ENCODE data around the gene COA8.

DNA sequence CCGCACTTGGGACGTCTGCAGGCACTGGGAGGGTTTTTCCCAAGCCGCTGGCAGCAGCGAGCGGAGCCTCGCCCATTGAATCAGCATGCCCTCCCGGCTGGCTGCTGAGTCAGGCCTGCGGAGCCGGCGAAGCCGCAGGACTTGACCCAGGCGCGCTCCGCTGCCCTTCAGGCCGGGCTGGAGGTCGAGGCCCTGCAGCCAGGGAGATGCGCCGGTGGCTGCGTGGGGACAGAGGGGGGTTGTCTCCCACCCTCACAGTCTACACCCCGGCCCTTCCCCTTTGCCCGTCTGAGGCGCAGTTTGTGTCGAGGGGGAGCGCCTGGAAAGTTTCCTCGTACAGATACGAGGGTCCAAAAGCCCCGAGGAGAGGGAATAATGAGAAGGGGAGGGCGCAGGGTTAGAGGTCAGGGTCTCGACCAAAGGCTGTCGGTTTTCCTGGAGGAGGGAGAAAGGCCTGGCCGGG, 65.5 kb downstream of the COA8 start:
- TF ChIP-seq REST (IDR thresholded peaks at IDR 0.05; ENCODE audit: low read depth, low read length), result no peak
- TF ChIP-seq CHD1 (IDR thresholded peaks at IDR 0.05; ENCODE audit: low read depth, low read length), result no peak
- no peak for TF ChIP-seq ATF7 (IDR thresholded peaks at IDR 0.05; ENCODE audit: low read depth)
- TF ChIP-seq CEBPB (IDR thresholded peaks at IDR 0.05; ENCODE audit: borderline replicate concordance in 1 of 2, low read depth in 2 of 2, low read length in 2 of 2), result no peak
- TF ChIP-seq CTCF (IDR thresholded peaks at IDR 0.05 in 2 of 3, conservative IDR thresholded peaks at IDR 0.05 in 1 of 3; ENCODE audit: control insufficient read depth in 2 of 3, extremely low read depth in 1 of 3, insufficient read depth in 1 of 3, low read depth in 3 of 3, low read length in 3 of 3), result no peak
- TF ChIP-seq MTA3 (IDR thresholded peaks at IDR 0.05; ENCODE audit: borderline replicate concordance, low read length), result no peak
- no peak for TF ChIP-seq TAF1 (IDR thresholded peaks at IDR 0.05; ENCODE audit: borderline replicate concordance, low read depth, low read length)
- TF ChIP-seq SRF (IDR thresholded peaks at IDR 0.05; ENCODE audit: low read depth in 2 of 2, low read length in 2 of 2), result no peak
- peak; percentile 62 for TF ChIP-seq NR2F1 (conservative IDR thresholded peaks at IDR 0.05)
